Epithelial cell of esophagus (primary cell): ENCODE results near the gene KHDRBS2.

ENCODE experiments used
- DNase-seq: peaks from one replicate; pipeline ENCODE4 v3.0.0; 2010; ENCODE audit warnings: low read depth
- H3K4me3 ChIP-seq: 2 replicates; pipeline ENCODE4 v1.5.1; 2011; ENCODE audit warnings: mild to moderate bottlenecking, low read length, control low read depth
- CTCF ChIP-seq: IDR thresholded peaks from 2 replicates; pipeline ENCODE4 v1.5.1; 2011; ENCODE audit warnings: low read depth, mild to moderate bottlenecking, low read length, control low read depth, inconsistent platforms; ENCODE audit not compliant: insufficient read depth; ENCODE audit errors: missing control alignments

Gene KHDRBS2

GRCh38 chr6:61980622-61981021, 305.4 kb downstream of the KHDRBS2 start:
- TF ChIP-seq CTCF, result no peak
- no peak for DNase-seq

DNA sequence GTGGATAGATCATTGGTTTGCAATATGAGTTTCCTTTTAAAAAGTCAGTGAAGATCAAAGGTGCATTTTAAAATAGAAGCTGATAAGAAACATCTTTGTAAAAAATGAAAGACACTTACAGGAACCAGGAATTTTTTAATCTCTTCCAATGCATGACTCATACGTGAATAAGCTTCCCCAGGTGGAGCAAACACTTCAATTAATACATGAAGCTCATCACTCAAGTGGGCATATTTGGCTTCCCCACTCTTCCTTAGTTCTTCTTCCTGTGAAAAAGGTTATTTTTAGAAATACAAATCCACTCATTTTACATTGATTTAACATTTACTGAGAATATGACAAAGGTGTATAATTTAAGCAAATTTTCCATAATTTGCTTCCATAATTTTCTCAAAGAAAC, 308.1 kb downstream of the KHDRBS2 start:
- TF ChIP-seq CTCF, result no peak
- H3K4me3 ChIP-seq, result no peak overlapping the region
- DNase-seq, result no peak

More at GRCh38 chr6:61980622-61981021, 305.4 kb downstream of the KHDRBS2 start:
- H3K4me3 ChIP-seq, result no peak overlapping the region

- TF ChIP-seq CTCF, result no peak
- H3K4me3 ChIP-seq, result no peak overlapping the region
- DNase-seq, result no peak
Observed at GRCh38 chr6:61977099-61977498, 308.9 kb downstream of the KHDRBS2 start.

DNA sequence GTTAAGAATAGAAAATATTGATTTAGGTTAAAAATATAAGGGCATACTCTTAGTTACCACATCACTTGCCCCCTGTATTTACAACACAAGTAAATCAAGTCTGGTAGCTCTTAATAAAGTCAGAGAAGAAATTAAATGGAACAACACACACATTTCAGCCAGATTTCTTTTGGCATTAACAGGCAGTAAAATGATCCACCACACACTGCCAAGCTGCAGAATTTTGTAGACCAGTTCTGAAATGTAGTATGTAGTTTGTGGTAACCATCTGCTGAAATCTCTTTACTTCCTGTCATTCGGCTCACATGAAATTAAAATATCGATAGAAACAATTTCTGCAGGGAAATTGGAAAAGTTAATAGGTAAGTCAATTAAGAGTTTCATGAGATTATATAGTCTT, 326.8 kb downstream of the KHDRBS2 start:
- DNase-seq, result no peak
- no peak for TF ChIP-seq CTCF
- no peak overlapping the region for H3K4me3 ChIP-seq

DNA sequence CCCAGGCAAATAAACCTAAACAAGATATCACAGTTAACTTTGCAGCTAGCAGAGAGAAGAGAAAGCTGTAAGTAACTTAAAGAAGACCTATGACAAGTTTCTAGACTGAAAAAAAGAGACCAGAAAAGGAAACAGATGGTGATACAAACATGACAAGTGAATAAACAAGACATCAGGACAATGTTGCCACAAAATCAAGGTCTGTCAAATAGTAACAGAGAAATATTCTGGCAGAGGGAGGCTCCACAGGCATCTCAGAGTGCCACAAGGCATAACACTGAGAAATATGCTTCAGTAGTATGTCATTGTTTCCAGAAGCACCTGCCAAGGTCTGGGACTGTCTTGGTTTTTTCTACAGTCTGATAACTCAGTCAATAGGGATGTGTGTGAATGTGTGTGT, 332.2 kb downstream of the KHDRBS2 start:
- H3K4me3 ChIP-seq, result no peak overlapping the region
- TF ChIP-seq CTCF, result no peak
- DNase-seq, result no peak

DNA sequence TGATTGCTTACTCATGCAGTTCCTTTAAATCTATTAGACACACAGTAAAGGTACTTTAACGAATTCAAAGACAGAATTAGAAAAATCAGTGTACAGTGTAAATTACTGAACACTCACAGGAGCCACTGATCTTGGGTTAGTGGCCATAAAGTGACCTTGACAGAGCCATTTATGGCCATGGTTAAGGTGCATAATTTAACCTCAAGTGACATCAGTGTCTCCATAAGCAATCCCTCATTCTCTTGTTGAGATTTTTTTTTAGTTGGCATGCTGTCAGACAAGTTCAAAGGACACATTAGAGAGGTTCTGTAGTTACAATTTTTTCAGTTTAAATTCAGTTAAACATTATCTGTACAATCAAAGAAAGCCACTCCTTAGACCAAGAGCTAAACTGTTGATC, 334.4 kb downstream of the KHDRBS2 start:
- TF ChIP-seq CTCF, result no peak
- H3K4me3 ChIP-seq, result no peak overlapping the region
- DNase-seq, result no peak

- DNase-seq, result no peak
- TF ChIP-seq CTCF, result no peak
- H3K4me3 ChIP-seq, result no peak overlapping the region
Observed at GRCh38 chr6:61950811-61951210, 335.2 kb downstream of the KHDRBS2 start.
